ENCODE measurements around the gene ZCCHC9. TPM values are rescaled to one million over a fixed set of nuclear protein-coding genes. Genes with fewer than 3 reads are reported as not detected.

ZCCHC9 gene, protein sequence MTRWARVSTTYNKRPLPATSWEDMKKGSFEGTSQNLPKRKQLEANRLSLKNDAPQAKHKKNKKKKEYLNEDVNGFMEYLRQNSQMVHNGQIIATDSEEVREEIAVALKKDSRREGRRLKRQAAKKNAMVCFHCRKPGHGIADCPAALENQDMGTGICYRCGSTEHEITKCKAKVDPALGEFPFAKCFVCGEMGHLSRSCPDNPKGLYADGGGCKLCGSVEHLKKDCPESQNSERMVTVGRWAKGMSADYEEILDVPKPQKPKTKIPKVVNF
- polyA plus RNA-seq (2012; ENCODE audit: insufficient read length, low read depth): 14.8 TPM

- TF ChIP-seq FOXP2 (optimal IDR thresholded peaks at IDR 0.05; ENCODE audit: borderline replicate concordance, extremely low read depth, extremely low read length, insufficient read depth) (peak; percentile 69), SIN3A (IDR thresholded peaks at IDR 0.05; ENCODE audit: borderline replicate concordance, insufficient read depth, low read length) (no peak), POLR2AphosphoS5 (IDR thresholded peaks at IDR 0.05; ENCODE audit: low read depth, low read length) (peak; percentile 94), TAF1 (IDR thresholded peaks at IDR 0.05; ENCODE audit: borderline replicate concordance, insufficient read depth, low read length) (peak; percentile 74; the same call in 1 of the 2 replicates)
- TF ChIP-seq, protein P1, sequence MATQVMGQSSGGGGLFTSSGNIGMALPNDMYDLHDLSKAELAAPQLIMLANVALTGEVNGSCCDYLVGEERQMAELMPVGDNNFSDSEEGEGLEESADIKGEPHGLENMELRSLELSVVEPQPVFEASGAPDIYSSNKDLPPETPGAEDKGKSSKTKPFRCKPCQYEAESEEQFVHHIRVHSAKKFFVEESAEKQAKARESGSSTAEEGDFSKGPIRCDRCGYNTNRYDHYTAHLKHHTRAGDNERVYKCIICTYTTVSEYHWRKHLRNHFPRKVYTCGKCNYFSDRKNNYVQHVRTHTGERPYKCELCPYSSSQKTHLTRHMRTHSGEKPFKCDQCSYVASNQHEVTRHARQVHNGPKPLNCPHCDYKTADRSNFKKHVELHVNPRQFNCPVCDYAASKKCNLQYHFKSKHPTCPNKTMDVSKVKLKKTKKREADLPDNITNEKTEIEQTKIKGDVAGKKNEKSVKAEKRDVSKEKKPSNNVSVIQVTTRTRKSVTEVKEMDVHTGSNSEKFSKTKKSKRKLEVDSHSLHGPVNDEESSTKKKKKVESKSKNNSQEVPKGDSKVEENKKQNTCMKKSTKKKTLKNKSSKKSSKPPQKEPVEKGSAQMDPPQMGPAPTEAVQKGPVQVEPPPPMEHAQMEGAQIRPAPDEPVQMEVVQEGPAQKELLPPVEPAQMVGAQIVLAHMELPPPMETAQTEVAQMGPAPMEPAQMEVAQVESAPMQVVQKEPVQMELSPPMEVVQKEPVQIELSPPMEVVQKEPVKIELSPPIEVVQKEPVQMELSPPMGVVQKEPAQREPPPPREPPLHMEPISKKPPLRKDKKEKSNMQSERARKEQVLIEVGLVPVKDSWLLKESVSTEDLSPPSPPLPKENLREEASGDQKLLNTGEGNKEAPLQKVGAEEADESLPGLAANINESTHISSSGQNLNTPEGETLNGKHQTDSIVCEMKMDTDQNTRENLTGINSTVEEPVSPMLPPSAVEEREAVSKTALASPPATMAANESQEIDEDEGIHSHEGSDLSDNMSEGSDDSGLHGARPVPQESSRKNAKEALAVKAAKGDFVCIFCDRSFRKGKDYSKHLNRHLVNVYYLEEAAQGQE (IDR thresholded peaks at IDR 0.05; ENCODE audit: insufficient read depth in 1 of 2, low read depth in 2 of 2, low read length in 2 of 2): 0 out of 4 replicates have a peak, but pooled peaks of 1 of the 2 experiments have one; percentile 8
Measured at GRCh38 chr5:81301271-81302015, at the start of gene ZCCHC9. TSS of gene ZCCHC9 (plus strand) at chr5:81301587. CDS start at chr5:81304758, 3,171 bp downstream.

- TF ChIP-seq TAF1 (IDR thresholded peaks at IDR 0.05; ENCODE audit: borderline replicate concordance, insufficient read depth, low read length): no peak
Measured at GRCh38 chr5:81251922-81252321, 49.5 kb upstream of the ZCCHC9 start.

DNA sequence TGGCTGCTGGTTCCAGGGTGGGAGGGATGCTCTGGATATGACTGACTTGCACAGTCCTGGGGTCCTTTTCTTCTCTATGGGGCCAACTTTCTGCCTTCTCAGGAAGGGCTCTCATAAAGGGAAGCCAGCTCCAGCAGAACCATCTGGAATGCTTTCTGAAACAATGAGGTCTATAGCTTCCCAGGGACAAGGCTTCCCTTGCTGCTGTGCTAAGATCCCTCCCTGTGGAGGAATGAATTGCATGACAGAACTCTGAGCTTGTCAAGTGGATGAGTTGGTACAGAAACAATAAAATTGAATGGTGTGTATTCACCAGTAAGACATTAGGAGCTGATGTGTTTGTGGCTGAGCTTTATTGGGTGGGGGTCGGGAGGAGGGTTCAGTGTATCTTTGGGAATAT, 48.5 kb upstream of the ZCCHC9 start:
- no peak for TF ChIP-seq POLR2AphosphoS5 (IDR thresholded peaks at IDR 0.05; ENCODE audit: low read depth, low read length)

DNA sequence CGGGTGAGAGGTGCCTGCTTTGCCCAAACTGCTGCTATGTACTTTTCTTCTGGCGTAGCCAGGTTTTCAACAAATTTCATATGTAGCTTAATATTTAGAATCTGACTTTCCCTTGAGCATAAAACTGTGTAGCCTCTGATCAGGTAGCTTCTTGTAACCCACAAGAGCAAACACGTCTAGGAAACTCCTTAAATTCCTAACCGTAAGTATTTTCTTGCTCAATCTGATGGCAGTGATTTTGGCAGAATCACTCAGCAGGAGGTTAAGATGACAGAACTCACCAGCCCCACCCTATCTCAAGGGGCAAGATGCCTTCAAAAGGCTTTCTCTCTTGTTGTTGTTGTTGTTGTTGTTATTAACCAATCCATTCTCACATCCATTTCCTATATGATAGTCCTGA, 47.5 kb upstream of the ZCCHC9 start:
- no peak for TF ChIP-seq FOXP2 (optimal IDR thresholded peaks at IDR 0.05; ENCODE audit: borderline replicate concordance, extremely low read depth, extremely low read length, insufficient read depth)
- no peak for TF ChIP-seq SIN3A (IDR thresholded peaks at IDR 0.05; ENCODE audit: borderline replicate concordance, insufficient read depth, low read length)
- no peak for TF ChIP-seq TAF1 (IDR thresholded peaks at IDR 0.05; ENCODE audit: borderline replicate concordance, insufficient read depth, low read length)
- TF ChIP-seq POLR2AphosphoS5 (IDR thresholded peaks at IDR 0.05; ENCODE audit: low read depth, low read length): no peak
- TF ChIP-seq, protein P1 (IDR thresholded peaks at IDR 0.05; ENCODE audit: insufficient read depth in 1 of 2, low read depth in 2 of 2, low read length in 2 of 2): no peak

DNA sequence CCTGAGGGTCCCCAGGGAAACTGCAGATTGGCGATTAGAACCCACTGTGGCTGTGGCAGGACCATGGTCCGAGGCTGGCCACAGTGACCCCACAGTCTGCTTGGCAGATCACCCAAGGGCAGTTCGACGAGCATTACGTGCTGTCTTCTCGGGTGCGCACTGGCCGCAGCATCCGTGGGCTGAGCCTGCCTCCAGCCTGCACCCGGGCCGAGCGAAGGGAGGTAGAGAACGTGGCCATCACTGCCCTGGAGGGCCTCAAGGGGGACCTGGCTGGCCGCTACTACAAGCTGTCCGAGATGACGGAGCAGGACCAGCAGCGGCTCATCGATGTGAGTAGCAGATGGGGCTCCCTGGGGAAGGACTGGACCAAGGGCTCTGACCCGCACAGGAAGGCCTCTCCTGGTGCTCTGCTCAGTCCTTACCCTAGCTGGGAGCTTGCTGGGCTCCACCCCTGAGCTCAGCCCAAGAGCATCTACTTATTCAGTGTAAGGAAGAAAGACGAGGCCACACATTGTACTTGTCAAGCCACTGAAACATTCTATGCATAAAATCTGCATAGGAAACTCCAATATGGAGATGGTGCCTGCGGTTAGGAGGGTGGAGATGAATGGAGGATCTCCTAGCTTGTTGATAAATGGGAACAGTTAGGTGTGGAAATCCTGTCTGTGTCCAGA, 46.4 kb upstream of the ZCCHC9 start:
- TF ChIP-seq POLR2AphosphoS5 (IDR thresholded peaks at IDR 0.05; ENCODE audit: low read depth, low read length): no peak
- no peak for TF ChIP-seq TAF1 (IDR thresholded peaks at IDR 0.05; ENCODE audit: borderline replicate concordance, insufficient read depth, low read length)
- TF ChIP-seq FOXP2 (optimal IDR thresholded peaks at IDR 0.05; ENCODE audit: borderline replicate concordance, extremely low read depth, extremely low read length, insufficient read depth): no peak
- TF ChIP-seq, protein P1 (IDR thresholded peaks at IDR 0.05; ENCODE audit: insufficient read depth in 1 of 2, low read depth in 2 of 2, low read length in 2 of 2): no peak
- TF ChIP-seq SIN3A (IDR thresholded peaks at IDR 0.05; ENCODE audit: borderline replicate concordance, insufficient read depth, low read length): no peak

- TF ChIP-seq SIN3A (IDR thresholded peaks at IDR 0.05; ENCODE audit: borderline replicate concordance, insufficient read depth, low read length) (no peak), POLR2AphosphoS5 (IDR thresholded peaks at IDR 0.05; ENCODE audit: low read depth, low read length) (no peak), TAF1 (IDR thresholded peaks at IDR 0.05; ENCODE audit: borderline replicate concordance, insufficient read depth, low read length) (no peak), FOXP2 (optimal IDR thresholded peaks at IDR 0.05; ENCODE audit: borderline replicate concordance, extremely low read depth, extremely low read length, insufficient read depth) (no peak)
- TF ChIP-seq, protein P1 (IDR thresholded peaks at IDR 0.05; ENCODE audit: insufficient read depth in 1 of 2, low read depth in 2 of 2, low read length in 2 of 2): no peak
Measured at GRCh38 chr5:81256766-81257165, 44.6 kb upstream of the ZCCHC9 start.

Measured in PFSK-1 (cell line).